Glomerular visceral epithelial cell (primary cell): Measurements from ENCODE around the gene PCBP2.
"Not testable (repeated sequence)": the region's sequence is repeated elsewhere in the genome, so short reads cannot be mapped to it uniquely, and the experiment has no call there.

Experiments used
- DNase-seq: peaks from one replicate; pipeline ENCODE4 v3.0.0-alpha.2; 2016; ENCODE audit errors: extremely low spot score

Gene PCBP2

GRCh38 chr12:53451661-53452158, at the start of gene PCBP2:
PCBP2 (plus strand) TSS chr12:53452102; CDS start chr12:53454801, 2,699 bp downstream.
- DNase-seq: peak; percentile 99

- not testable (repeated sequence) for DNase-seq
These were observed 49.6 kb upstream of the PCBP2 start for GRCh38 chr12:53402351-53402750.

- no peak for DNase-seq
These were observed 49.0 kb upstream of the PCBP2 start for GRCh38 chr12:53402871-53403270.

- DNase-seq: no peak
These were observed 41.0 kb upstream of the PCBP2 start for GRCh38 chr12:53410951-53411350.

- DNase-seq: no peak
These were observed 38.3 kb upstream of the PCBP2 start for GRCh38 chr12:53413485-53414204.

GRCh38 chr12:53414756-53415417, 37.0 kb upstream of the PCBP2 start:
- no peak for DNase-seq

GRCh38 chr12:53415752-53416389, 36.0 kb upstream of the PCBP2 start:
- DNase-seq: not testable (repeated sequence)

GRCh38 chr12:53417291-53417816, 34.5 kb upstream of the PCBP2 start:
- not testable (repeated sequence) for DNase-seq

- DNase-seq: peak; percentile 49
These were observed 33.7 kb upstream of the PCBP2 start for GRCh38 chr12:53418221-53418620.

GRCh38 chr12:53419756-53420155, 32.1 kb upstream of the PCBP2 start:
- no peak for DNase-seq

GRCh38 chr12:53422247-53422646, 29.7 kb upstream of the PCBP2 start:
- not testable (repeated sequence) for DNase-seq

- DNase-seq: no peak
These were observed 28.3 kb upstream of the PCBP2 start, which contains the start of gene AMHR2 for GRCh38 chr12:53423597-53423996. AMHR2 (plus strand) TSS chr12:53423855; CDS start chr12:53423935, 80 bp downstream.

- no peak for DNase-seq
These were observed 27.0 kb upstream of the PCBP2 start for GRCh38 chr12:53424626-53425514.

- no peak for DNase-seq
These were observed 26.3 kb upstream of the PCBP2 start for GRCh38 chr12:53425515-53426150.

- peak; percentile 90 for DNase-seq
These were observed 23.9 kb upstream of the PCBP2 start for GRCh38 chr12:53427905-53428594.

GRCh38 chr12:53428741-53429140, 23.2 kb upstream of the PCBP2 start:
- no peak for DNase-seq

GRCh38 chr12:53430116-53430515, 21.8 kb upstream of the PCBP2 start:
- no peak for DNase-seq

- DNase-seq: no peak
These were observed 20.7 kb upstream of the PCBP2 start for GRCh38 chr12:53431187-53431586.

- not testable (repeated sequence) for DNase-seq
These were observed 16.6 kb upstream of the PCBP2 start for GRCh38 chr12:53435326-53435725.

- DNase-seq: not testable (repeated sequence)
These were observed 12.3 kb upstream of the PCBP2 start for GRCh38 chr12:53439582-53439981.
